DMS 273 (cell line): ENCODE results near the gene FAM217B.
A peak's percentile ranks its signal among the peaks of the same experiment; 100 is the strongest.

Experiments used
- DNase-seq: peaks from one replicate; lab custom pipeline; 2025; ENCODE audit not compliant: unreplicated experiment; lab: John Stamatoyannopoulos, UW

FAM217B gene

DNA sequence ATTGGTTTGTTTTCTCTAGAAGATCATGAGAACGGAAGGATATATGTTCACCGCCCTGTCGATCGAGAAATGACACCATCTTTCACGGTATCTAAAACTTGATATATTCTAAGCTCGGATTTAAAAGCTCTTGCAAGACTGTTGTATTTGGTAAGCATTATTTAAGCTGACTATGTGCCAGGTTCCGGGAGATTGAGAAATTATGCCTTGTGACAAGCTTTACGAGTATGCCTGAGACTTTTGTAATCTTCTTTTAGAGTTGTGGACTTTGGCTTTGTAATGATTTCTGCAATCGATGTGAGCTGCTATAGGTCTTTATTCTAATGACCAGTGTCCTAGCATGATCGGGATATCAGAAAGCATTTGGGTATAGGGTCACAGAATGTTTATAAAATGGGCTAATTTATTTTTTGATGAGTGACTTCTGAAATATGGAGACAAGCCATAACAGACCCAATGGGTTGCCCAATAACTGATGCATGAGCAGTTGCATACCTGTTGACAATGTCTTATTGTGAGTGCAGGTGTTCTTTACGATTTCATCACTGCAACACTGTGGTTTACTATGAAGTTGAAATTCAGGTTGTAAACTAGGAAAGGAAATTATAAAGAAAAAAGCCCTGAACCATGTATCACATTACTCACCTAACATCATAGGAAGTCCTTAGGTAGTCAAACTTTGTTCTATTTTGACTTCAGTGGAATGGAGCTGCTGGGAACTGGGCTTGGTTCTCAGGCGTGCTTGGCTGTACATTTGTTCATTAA lies 32.0 kb downstream of the FAM217B start:
- no peak for DNase-seq

DNA sequence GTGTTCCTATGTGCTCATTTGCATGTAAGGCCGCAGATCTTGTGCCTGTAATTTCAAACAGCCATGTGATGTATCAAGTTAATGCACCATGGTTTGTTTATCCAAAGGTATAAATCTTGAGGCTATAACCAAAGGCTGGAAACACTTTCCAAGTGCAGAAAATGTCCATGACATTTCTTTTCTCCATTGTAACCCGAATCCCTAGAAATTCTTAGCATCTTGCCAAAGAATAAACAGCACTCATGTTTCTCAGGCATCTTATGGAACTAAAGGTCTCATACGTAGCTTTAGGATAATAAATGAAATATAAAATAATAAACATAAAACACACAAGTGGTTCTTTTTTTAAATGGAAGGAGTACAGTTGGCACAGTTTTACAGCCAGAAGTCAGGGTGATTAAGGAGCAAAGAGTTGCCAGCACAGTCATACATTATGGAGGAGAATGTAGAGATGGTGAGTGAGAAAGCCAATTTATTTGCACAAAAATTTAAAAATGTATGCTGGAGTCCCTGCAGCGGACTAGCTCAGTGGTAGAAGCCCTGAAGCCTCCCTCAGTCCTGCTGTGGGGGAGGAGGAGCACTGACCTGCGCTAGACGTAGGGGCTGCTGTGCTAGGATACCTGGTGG lies 36.1 kb downstream of the FAM217B start:
- no peak for DNase-seq

DNA sequence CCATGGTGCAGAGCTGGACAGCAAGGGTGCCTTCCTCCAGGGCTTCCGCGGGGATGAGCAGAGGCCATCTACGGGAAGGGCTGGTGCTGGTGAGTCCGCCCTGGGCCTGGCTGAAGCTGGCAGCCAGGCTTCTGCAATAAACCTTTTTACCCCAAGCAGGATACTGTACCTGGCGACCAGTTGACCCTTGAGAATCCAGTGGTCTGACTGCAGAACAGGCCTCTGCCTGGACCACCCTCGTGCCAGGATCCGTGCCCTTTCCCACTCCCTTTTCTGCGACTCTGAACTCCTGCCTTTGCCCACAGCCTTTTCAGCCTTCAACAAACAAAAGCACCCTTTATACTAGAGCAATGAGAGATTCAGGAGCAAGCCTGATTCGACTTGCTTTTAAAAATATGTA lies 36.9 kb downstream of the FAM217B start:
- no peak for DNase-seq

DNA sequence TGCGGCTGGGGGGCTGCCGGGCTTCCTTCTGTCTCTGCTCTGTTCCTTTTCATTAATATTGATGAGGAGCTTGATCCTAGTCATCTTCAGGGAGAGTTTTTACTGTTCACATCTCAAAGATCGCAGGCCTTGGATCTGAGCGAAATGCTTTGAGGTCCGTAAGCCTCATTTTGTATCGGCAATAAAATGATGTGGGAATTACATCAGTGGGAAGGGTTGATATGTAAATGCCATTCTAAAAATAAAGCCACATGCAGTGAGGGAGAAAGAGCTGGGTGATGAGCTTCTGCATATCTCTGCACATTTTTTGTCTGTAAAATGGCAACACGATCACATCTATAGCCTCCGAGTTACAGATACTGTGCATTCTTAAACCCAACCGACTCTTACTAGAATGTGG lies 42.9 kb downstream of the FAM217B start:
- no peak for DNase-seq

DNA sequence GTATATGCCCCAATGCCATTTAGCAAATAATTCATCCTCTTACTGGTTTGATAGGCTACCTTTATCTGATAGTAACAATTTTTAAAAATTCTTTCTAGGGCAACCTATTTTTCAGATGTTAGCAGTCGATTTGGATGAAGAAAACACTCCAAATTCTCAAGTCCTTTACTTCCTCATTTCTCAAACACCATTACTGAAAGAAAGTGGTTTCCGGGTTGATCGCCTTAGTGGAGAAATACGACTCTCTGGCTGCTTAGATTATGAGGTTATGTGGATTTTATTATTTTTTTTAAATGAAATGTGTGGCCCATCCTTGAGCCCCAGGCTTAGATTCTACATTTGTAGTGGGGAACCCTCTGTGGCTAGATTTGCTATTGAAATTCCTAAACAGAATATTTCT lies 44.4 kb downstream of the FAM217B start:
- no peak for DNase-seq

DNA sequence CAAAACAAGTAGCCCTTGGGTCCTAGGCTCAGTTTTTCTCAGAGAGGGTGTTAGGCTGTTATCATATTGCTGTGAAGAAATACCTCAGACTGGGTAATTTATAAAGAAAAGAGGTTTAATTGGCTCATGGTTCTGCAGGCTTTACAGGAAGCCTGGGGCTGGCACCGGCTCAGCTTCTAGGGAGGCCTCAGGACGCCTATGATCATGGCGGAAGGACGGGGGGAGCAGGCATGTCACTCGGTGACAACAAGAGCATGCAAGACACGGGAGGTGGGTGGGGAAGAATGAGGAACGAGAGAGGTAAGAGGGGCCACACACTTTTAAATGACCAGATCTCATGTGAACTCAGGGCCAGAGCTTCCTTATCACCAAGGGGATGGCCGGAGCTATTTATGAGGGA lies 45.0 kb downstream of the FAM217B start:
- no peak for DNase-seq

DNA sequence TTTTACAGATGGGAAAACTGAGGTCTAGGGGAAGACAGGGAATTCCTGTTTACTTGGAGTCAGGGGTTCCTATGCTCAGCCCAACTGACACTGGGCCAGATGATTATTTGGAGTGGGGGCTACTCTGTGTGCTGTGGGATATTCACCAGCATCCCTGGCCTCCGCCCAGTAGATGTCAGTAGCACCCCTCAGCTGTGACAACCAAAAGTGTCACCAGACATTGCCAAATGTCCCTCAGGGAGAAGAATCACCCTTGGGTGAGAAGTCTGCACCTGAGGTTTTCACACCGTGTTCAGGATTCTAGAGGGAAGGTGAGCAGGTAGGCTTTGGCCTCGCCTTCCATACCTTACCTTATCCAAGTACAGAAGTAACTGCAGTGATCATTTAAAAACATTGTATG lies 45.7 kb downstream of the FAM217B start:
- no peak for DNase-seq

DNA sequence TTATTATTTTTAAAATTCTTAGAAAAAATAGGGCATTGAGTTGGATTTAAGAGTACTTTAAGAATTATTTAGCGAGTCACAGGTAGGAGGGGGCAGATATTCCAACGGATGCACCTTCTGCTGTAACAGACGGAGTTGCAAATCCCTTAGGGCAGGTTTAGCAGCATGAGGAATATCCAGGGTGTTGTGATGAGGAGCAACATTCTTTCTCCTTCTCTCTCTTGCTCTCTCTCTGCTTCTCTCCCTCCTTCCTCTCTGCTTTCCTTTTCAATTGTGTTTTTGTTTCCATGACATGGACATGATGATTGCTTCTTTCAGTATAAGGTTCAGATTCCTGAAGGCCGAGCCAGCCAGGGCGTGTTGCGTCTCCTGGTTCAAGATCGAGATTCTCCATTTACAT lies 46.9 kb downstream of the FAM217B start:
- DNase-seq = peak; percentile 18

DNA sequence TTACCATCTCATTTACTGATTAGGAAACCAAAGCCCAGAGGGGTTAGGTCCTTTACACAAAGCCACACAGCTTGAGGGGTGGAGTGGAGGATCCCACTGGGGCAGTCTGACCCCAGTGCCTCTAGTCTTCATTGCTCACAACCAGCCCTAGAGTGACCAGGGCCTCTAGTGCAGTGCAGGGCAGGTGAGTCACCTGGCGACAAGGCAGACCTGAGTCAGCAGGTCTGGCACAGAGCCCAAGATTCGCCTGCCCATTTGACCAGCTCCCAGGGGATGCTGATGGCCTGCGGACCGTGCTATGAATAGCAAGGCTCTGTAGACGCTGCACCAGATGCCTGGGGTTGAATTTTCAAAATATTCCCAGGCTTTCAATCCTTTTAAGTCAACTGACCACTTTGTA lies 48.0 kb downstream of the FAM217B start:
- no peak for DNase-seq

DNA sequence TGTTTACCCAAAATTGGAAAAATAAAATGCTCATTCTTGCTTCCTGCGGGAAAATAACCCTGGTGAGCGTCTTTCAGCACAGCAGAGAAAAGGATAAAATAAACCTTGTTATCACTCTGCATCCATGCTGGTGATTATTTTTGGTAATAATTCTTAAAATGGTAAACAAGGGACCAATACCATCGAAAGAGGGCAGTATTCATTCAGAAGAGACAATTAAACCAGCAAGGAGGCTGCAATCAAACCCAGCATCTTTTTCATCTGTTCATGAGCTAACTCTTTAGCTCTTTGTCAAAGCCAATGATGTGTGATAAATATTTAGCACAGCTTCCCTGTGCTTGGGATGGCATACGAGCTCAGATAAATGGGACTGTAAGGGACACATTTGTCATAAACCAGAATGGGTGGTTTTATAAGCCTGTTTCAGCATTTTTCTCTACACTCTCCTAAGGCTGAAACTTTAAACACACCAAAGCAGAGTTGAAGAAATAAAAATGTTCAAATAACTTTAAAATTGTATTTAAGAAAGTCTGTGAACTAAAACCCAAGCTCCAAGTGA lies 52.4 kb downstream of the FAM217B start:
- no peak for DNase-seq

DNA sequence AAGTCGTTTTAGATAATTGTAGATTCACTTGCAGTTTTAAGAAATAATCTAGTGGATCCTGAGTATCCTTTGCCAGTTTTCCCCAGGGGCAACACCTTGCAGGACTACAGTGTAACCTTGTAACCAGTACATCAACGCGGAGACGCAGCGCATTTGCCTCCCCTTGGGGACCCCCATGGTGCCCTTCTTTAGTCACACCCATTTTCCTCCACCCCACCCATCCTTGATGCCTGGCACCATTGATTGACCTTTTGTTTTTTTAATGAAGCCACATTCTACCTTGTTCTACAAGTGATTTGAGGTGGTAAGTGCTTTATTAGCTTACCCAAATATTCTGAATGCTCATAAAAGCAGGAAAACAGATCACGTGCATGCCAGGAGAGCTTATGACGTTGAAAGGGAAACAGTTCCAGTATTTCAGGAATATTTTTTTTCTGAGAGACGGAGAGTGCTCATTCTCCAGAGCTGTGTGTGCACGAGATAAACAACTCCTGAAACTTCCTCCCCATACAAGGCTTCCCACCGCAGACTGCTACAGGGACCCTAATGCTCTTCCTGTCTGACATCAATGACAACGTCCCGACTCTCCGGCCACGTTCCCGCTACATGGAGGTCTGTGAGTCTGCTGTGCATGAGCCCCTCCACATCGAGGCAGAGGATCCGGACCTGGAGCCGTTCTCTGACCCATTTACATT lies 53.7 kb downstream of the FAM217B start:
- no peak for DNase-seq

DNA sequence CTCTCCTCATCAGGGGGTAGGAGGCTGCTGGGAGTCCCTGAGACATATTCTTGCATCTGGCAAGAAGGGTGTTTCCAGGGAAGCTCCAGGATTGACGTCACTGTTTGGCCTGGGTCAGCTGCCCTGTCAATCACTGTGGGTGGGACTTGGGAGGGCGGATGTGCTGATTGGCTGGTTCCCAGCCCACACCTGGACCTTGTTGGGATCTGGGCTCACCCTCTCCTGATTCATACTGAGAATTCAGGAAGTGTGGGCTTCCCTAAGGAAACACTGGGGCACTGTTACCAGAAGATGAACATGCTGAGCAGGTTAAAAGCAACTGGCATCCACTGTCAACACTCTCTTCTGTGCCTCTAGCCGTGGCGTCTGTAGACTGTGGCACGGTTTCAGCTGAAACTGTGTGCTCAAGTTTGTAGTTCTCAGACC lies 54.5 kb downstream of the FAM217B start:
- DNase-seq = no peak

DNA sequence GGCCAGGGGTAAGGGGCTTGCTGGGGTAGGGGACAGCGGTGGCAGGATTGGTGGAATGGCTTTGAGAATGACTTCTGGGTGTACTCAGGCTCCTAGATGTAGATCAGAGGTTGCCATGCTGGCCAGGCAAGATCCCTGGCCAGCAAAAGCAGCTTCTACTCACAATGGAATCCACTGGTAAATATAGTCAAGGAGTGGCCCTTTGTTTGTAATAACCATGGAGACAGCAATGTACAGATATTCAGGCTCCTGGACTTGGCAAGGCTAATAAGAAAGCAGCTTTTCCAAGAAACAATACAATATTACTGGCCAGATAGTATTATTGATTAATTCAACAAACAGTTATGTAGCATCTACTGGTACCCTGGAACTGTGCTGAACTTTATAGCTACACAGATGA lies 55.9 kb downstream of the FAM217B start:
- no peak for DNase-seq

DNA sequence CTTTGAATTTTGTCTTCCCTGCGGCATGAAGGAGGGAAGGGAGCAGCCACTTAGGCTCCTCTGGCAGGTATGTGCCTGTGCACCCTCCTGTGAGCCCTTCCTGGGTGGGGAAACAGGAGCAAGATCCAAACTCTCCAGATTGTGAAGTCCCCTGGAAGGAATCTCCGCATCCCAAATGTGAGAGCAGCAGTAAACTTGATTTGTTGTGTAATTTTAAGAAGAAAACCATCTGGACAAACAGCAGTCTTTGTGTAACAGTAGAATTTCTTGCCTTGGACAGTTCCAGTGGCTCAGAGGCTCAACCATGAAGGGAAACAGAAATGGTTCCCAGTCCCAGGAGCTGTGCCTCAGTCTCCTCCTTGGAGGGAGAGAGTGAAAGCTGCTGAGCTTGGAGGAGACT lies 57.7 kb downstream of the FAM217B start:
- no peak for DNase-seq
